ENCODE results near the gene GSN.

- TF ChIP-seq YY1 (IDR thresholded peaks at IDR 0.05; ENCODE audit: low read depth) (no peak), CTCF (IDR thresholded peaks at IDR 0.05) (no peak), USF2 (IDR thresholded peaks at IDR 0.05; ENCODE audit: borderline replicate concordance, low read depth, low read length) (no peak), REST (IDR thresholded peaks at IDR 0.05; ENCODE audit: low read depth, low read length) (no peak), PBX3 (IDR thresholded peaks at IDR 0.05) (no peak), USF1 (IDR thresholded peaks at IDR 0.05; ENCODE audit: borderline replicate concordance, low read depth) (no peak), EZH2phosphoT487 (IDR thresholded peaks at IDR 0.05; ENCODE audit: borderline replicate concordance, low read depth) (no peak), TAF1 (IDR thresholded peaks at IDR 0.05; ENCODE audit: borderline replicate concordance, low read depth, low read length) (no peak), SIN3A (IDR thresholded peaks at IDR 0.05; ENCODE audit: borderline replicate concordance, low read depth, low read length) (no peak), FOXM1 (IDR thresholded peaks at IDR 0.05; ENCODE audit: low read depth) (no peak), RFX5 (IDR thresholded peaks at IDR 0.05; ENCODE audit: low read length) (no peak), FOXJ3 (CRISPR knock-in tag; IDR thresholded peaks at IDR 0.05) (no peak), MAX (IDR thresholded peaks at IDR 0.05; ENCODE audit: low read depth) (no peak), FOSL2 (IDR thresholded peaks at IDR 0.05; ENCODE audit: borderline replicate concordance, low read depth) (no peak)
These were observed 40.0 kb downstream of the GSN start for GRCh38 chr9:121307976-121308375.
